GM23338 (cell line): Measurements from ENCODE around the gene TRIM67. TPM values are rescaled to one million over a fixed set of nuclear protein-coding genes. Genes with fewer than 3 reads are reported as not detected.
A peak's percentile ranks its signal among the peaks of the same experiment; 100 is the strongest.
"Not testable (repeated sequence)": the region's sequence is repeated elsewhere in the genome, so short reads cannot be mapped to it uniquely, and the experiment has no call there.

Experiments used
- ATAC-seq: fragments of 200-7000 bp; cut with Tn5 transposase; 3 replicates; pipeline ENCODE4 v1.9.1; 2020
- DNase-seq: peaks from one replicate; pipeline ENCODE4 v3.0.0-alpha.2; 2015; ENCODE audit warnings: low spot score
- H2AFZ ChIP-seq: fragments of 200-600 bp; sonication (generic); 2 replicates; pipeline ENCODE4 v1.8.0; 2016; ENCODE audit warnings: antibody characterized with exemption, mild to moderate bottlenecking, moderate library complexity
- H3F3A ChIP-seq: fragments of 200-600 bp; sonication (generic); replicated peaks from 2 replicates; pipeline ENCODE4 v1.8.0; 2017; ENCODE audit warnings: antibody characterized with exemption, mixed run types, low read depth
- H3K27ac ChIP-seq: fragments of 200-600 bp; sonication (generic); 2 replicates; pipeline ENCODE4 v1.6.1; 2016; ENCODE audit warnings: low read depth
- H3K27me3 ChIP-seq: fragments of 200-600 bp; sonication (generic); 2 replicates; pipeline ENCODE4 v1.8.0; 2016; ENCODE audit warnings: mild to moderate bottlenecking, mixed run types, moderate library complexity; ENCODE audit not compliant: insufficient read depth
- H3K36me3 ChIP-seq: fragments of 200-600 bp; sonication (generic); 2 replicates; pipeline ENCODE4 v1.8.0; 2016; ENCODE audit warnings: mild to moderate bottlenecking; ENCODE audit not compliant: insufficient read depth
- H3K4me1 ChIP-seq: fragments of 200-600 bp; sonication (generic); 2 replicates; pipeline ENCODE4 v1.8.0; 2016; ENCODE audit warnings: mild to moderate bottlenecking, moderate library complexity; ENCODE audit not compliant: insufficient read depth
- H3K4me2 ChIP-seq: fragments of 200-600 bp; sonication (generic); 2 replicates; pipeline ENCODE4 v1.7.1; 2017; ENCODE audit warnings: mixed run types
- H3K4me3 ChIP-seq: fragments of 200-600 bp; sonication (generic); 2 replicates; pipeline ENCODE4 v1.6.1; 2016; ENCODE audit warnings: mixed run types
- H3K79me2 ChIP-seq: fragments of 200-600 bp; sonication (generic); replicated peaks from 2 replicates; pipeline ENCODE4 v1.8.0; 2017; ENCODE audit warnings: mild to moderate bottlenecking; ENCODE audit not compliant: insufficient read depth
- H3K9me2 ChIP-seq: fragments of 200-600 bp; sonication (generic); 2 replicates; pipeline ENCODE4 v1.8.0; 2017; ENCODE audit not compliant: insufficient read depth
- H4K20me1 ChIP-seq: fragments of 200-600 bp; sonication (generic); replicated peaks from 2 replicates; pipeline ENCODE4 v1.8.0; 2017; ENCODE audit warnings: mild to moderate bottlenecking; ENCODE audit not compliant: insufficient read depth
- H3K27ac Mint-ChIP-seq: 2 replicates; pipeline ENCODE4 v1.8.0; 2020; ENCODE audit warnings: inconsistent platforms, mild to moderate bottlenecking, moderate library complexity, mixed read lengths
- H3K27me3 Mint-ChIP-seq: 3 replicates; pipeline ENCODE4 v1.8.0; 2022; ENCODE audit warnings: low read depth, mild to moderate bottlenecking, moderate library complexity, mixed read lengths, inconsistent platforms; ENCODE audit not compliant: insufficient read depth, poor library complexity
- H3K36me3 Mint-ChIP-seq: 3 replicates; pipeline ENCODE4 v1.8.0; 2021; ENCODE audit warnings: low read depth, mild to moderate bottlenecking, inconsistent platforms, moderate library complexity, mixed read lengths
- H3K4me1 Mint-ChIP-seq: 3 replicates; pipeline ENCODE4 v1.8.0; 2020; ENCODE audit warnings: mild to moderate bottlenecking, inconsistent platforms, mixed read lengths
- H3K4me3 Mint-ChIP-seq: 3 replicates; pipeline ENCODE4 v1.8.0; 2021; ENCODE audit warnings: moderate library complexity, mild to moderate bottlenecking, inconsistent platforms, mixed read lengths
- H3K9me3 Mint-ChIP-seq: 3 replicates; pipeline ENCODE4 v1.8.0; 2020; ENCODE audit warnings: moderate library complexity, mild to moderate bottlenecking, inconsistent platforms, mixed read lengths
- CREB1 ChIP-seq: fragments of 250-450 bp; sonication (Bioruptor Pico); IDR thresholded peaks from 2 replicates; pipeline ENCODE4 v1.5.0; 2020; ENCODE audit warnings: low read depth, mild to moderate bottlenecking, moderate library complexity
- EZH2 ChIP-seq: fragments of 200-600 bp; sonication (generic); IDR thresholded peaks from one replicate; pipeline ENCODE4 v1.8.0; 2017; ENCODE audit warnings: antibody characterized with exemption, mild to moderate bottlenecking, low read depth; ENCODE audit not compliant: unreplicated experiment
- EZH2phosphoT487 ChIP-seq: fragments of 200-600 bp; sonication (generic); IDR thresholded peaks from one replicate; pipeline ENCODE4 v1.8.1; 2018; ENCODE audit warnings: antibody characterized with exemption; ENCODE audit not compliant: unreplicated experiment
- JUNB ChIP-seq: IDR thresholded peaks from one replicate; pipeline ENCODE4 v1.6.1; 2016; ENCODE audit warnings: antibody characterized with exemption; ENCODE audit not compliant: unreplicated experiment
- NANOG ChIP-seq: IDR thresholded peaks from 2 replicates; pipeline ENCODE4 v1.6.1; 2016; ENCODE audit warnings: antibody characterized with exemption, borderline replicate concordance
- POLR2AphosphoS5 ChIP-seq: IDR thresholded peaks from 2 replicates; pipeline ENCODE4 v1.6.1; 2016; ENCODE audit warnings: antibody characterized with exemption, low read depth
- STAT1 ChIP-seq: IDR thresholded peaks from one replicate; pipeline ENCODE4 v1.6.1; 2016; ENCODE audit warnings: antibody characterized with exemption; ENCODE audit not compliant: unreplicated experiment
- ZNF114 ChIP-seq: fragments of 250-450 bp; sonication (Bioruptor Pico); IDR thresholded peaks from 2 replicates; pipeline ENCODE4 v1.5.0; 2020; ENCODE audit warnings: mild to moderate bottlenecking, moderate library complexity
- ZNF331 ChIP-seq: fragments of 250-450 bp; sonication (Bioruptor Pico); IDR thresholded peaks from 2 replicates; pipeline ENCODE4 v1.5.0; 2020; ENCODE audit warnings: low read depth, mild to moderate bottlenecking, moderate library complexity
- polyA plus RNA-seq: library from polyadenylated mRNA; unstranded; fragments of >200 nt; fragmentation: Nextera tagmentation; extraction: Ambion mirVana; gene quantifications from 2 replicates; pipeline ENCODE4 v1.2.1, GENCODE V29; 2016
- total RNA-seq: library from RNA; depleted of rRNA; stranded (reverse); fragments of >200 nt; shearing (Covaris generic); gene quantifications from 2 replicates; pipeline ENCODE4 v1.2.3, GENCODE V29; 2014
- TF ChIP-seq, protein P1 (sequence below), 2 experiments: fragments of 200-600 bp in 1 of 2; sonication (generic) in 1 of 2; conservative IDR thresholded peaks; 2 replicates each; pipeline versions ENCODE4 v1.5.1 to v1.6.1; 2016 to 2017; ENCODE audit warnings: antibody characterized with exemption in 2 of 2, low read depth in 2 of 2, mild to moderate bottlenecking in 2 of 2, moderate library complexity in 1 of 2
- TF ChIP-seq, protein P2 (sequence below): IDR thresholded peaks from 2 replicates; pipeline ENCODE4 v1.6.1; 2016; ENCODE audit warnings: antibody characterized with exemption
- TF ChIP-seq, protein P3 (sequence below): fragments of 250-450 bp; sonication (Bioruptor Pico); IDR thresholded peaks from 2 replicates; pipeline ENCODE4 v1.5.0; 2020; ENCODE audit warnings: mild to moderate bottlenecking, moderate library complexity

Gene TRIM67
- total and polyA plus RNA-seq, 2 experiments from 2014 or later: 0.03 TPM; not detected in 1

DNA sequence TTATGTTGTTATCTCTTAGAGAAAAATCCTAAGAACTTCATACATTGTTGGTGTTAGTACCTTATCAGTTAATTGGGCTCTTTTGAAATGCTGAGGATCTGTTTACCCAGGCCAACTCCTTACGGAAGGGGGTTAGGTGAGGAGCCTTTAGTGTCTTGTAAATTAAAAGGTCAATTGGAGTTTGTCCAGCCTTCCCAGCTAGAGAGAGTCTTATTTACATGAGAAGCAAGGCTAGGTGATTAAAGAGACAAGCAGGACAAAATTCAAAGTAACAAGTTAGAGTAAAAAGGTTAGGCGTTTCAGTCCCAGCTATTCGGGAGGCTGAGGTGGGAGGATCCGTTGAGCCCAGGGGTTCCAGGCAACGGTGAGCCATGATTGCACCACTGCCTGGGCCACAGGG is 50.4 kb downstream of the TRIM67 start:
- not testable (repeated sequence) for H3K36me3 ChIP-seq, H2AFZ ChIP-seq, H3K27ac Mint-ChIP-seq, H3F3A ChIP-seq, H3K4me2 ChIP-seq, H3K79me2 ChIP-seq, H4K20me1 ChIP-seq, H3K4me3 ChIP-seq, H3K27ac ChIP-seq, H3K4me3 Mint-ChIP-seq, H3K9me3 Mint-ChIP-seq, H3K36me3 Mint-ChIP-seq, H3K4me1 ChIP-seq, H3K9me2 ChIP-seq
- H3K27me3 ChIP-seq: peaks cover 66% of the 10 kb centered on the region
- TF ChIP-seq NANOG (0 out of 2 replicates have a peak, but pooled peaks have one; percentile 26), POLR2AphosphoS5 (peak; percentile 29; the same call in 1 of the 2 replicates)
- H3K4me1 Mint-ChIP-seq: peaks cover 20% of the 10 kb centered on the region
- DNase-seq (peak; percentile 50), ATAC-seq (peak; percentile 21)
- peaks cover 73% of the 10 kb centered on the region for H3K27me3 Mint-ChIP-seq

DNA sequence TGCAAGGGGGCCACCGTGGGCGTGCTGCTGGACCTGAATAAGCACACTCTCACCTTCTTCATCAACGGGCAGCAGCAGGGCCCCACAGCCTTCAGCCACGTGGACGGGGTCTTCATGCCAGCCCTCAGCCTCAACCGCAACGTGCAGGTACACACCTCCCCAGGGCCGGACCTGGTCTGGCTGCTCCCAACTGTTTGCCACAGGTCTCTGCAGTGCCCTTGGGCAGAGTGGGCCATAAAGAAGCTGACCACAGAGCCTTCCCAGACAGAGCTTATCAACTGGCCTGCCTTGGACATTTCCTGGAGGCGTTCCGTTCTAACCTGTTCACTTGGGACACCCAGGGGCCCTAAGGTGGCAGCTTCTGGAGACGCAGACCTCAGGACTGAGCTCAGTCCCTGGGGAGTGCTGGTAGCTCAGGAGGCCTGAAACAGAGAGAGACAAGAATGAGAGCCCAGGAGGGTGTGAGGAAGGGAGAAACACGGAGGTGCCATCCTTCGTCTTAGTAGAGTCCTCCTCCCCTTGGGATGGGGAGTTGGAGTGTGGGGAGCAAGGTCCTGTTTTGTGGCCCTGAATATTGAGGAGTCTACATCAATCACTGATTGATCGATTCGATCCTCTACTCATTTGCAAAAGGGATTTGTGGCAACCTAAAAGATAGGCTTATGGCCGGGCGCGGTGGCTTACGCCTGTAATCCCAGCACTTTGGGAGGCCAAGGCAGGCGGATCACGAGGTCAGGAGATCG is 52.1 kb downstream of the TRIM67 start:
- Histone ChIP-seq H4K20me1 (peaks cover 5% of the 10 kb centered on the region), H3K4me2 (no peak overlapping the region), H3K27ac (no peak overlapping the region), H3K9me2 (no peaks in the 10 kb centered on the region), H3K27me3 (peaks cover 78% of the 10 kb centered on the region), H3F3A (no peaks in the 10 kb centered on the region), H3K4me3 (no peak overlapping the region), H3K4me1 (peaks cover 4% of the 10 kb centered on the region; the same call in 1 of the 2 replicates), H3K36me3 (no peaks in the 10 kb centered on the region), H3K79me2 (no peaks in the 10 kb centered on the region), H2AFZ (no peak overlapping the region)
- ATAC-seq (no peak), DNase-seq (no peak)
- no peaks in the 10 kb centered on the region for H3K9me3 Mint-ChIP-seq
- no peak overlapping the region for H3K27ac Mint-ChIP-seq
- H3K27me3 Mint-ChIP-seq: peaks cover 77% of the 10 kb centered on the region
- H3K4me1 Mint-ChIP-seq: peaks cover 20% of the 10 kb centered on the region
- no peaks in the 10 kb centered on the region for H3K36me3 Mint-ChIP-seq
- H3K4me3 Mint-ChIP-seq: no peak overlapping the region
- TF ChIP-seq ZNF331 (CRISPR knock-in tag) (no peak), CREB1 (no peak), JUNB (no peak), NANOG (no peak), ZNF114 (no peak), EZH2phosphoT487 (no peak), EZH2 (no peak), POLR2AphosphoS5 (no peak), STAT1 (no peak)
- TF ChIP-seq, protein P1, sequence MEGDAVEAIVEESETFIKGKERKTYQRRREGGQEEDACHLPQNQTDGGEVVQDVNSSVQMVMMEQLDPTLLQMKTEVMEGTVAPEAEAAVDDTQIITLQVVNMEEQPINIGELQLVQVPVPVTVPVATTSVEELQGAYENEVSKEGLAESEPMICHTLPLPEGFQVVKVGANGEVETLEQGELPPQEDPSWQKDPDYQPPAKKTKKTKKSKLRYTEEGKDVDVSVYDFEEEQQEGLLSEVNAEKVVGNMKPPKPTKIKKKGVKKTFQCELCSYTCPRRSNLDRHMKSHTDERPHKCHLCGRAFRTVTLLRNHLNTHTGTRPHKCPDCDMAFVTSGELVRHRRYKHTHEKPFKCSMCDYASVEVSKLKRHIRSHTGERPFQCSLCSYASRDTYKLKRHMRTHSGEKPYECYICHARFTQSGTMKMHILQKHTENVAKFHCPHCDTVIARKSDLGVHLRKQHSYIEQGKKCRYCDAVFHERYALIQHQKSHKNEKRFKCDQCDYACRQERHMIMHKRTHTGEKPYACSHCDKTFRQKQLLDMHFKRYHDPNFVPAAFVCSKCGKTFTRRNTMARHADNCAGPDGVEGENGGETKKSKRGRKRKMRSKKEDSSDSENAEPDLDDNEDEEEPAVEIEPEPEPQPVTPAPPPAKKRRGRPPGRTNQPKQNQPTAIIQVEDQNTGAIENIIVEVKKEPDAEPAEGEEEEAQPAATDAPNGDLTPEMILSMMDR (conservative IDR thresholded peaks at IDR 0.05; ENCODE audit: low read depth in 2 of 2): no peak
- TF ChIP-seq, protein P2, sequence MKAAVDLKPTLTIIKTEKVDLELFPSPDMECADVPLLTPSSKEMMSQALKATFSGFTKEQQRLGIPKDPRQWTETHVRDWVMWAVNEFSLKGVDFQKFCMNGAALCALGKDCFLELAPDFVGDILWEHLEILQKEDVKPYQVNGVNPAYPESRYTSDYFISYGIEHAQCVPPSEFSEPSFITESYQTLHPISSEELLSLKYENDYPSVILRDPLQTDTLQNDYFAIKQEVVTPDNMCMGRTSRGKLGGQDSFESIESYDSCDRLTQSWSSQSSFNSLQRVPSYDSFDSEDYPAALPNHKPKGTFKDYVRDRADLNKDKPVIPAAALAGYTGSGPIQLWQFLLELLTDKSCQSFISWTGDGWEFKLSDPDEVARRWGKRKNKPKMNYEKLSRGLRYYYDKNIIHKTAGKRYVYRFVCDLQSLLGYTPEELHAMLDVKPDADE: no peak
- TF ChIP-seq, protein P3, sequence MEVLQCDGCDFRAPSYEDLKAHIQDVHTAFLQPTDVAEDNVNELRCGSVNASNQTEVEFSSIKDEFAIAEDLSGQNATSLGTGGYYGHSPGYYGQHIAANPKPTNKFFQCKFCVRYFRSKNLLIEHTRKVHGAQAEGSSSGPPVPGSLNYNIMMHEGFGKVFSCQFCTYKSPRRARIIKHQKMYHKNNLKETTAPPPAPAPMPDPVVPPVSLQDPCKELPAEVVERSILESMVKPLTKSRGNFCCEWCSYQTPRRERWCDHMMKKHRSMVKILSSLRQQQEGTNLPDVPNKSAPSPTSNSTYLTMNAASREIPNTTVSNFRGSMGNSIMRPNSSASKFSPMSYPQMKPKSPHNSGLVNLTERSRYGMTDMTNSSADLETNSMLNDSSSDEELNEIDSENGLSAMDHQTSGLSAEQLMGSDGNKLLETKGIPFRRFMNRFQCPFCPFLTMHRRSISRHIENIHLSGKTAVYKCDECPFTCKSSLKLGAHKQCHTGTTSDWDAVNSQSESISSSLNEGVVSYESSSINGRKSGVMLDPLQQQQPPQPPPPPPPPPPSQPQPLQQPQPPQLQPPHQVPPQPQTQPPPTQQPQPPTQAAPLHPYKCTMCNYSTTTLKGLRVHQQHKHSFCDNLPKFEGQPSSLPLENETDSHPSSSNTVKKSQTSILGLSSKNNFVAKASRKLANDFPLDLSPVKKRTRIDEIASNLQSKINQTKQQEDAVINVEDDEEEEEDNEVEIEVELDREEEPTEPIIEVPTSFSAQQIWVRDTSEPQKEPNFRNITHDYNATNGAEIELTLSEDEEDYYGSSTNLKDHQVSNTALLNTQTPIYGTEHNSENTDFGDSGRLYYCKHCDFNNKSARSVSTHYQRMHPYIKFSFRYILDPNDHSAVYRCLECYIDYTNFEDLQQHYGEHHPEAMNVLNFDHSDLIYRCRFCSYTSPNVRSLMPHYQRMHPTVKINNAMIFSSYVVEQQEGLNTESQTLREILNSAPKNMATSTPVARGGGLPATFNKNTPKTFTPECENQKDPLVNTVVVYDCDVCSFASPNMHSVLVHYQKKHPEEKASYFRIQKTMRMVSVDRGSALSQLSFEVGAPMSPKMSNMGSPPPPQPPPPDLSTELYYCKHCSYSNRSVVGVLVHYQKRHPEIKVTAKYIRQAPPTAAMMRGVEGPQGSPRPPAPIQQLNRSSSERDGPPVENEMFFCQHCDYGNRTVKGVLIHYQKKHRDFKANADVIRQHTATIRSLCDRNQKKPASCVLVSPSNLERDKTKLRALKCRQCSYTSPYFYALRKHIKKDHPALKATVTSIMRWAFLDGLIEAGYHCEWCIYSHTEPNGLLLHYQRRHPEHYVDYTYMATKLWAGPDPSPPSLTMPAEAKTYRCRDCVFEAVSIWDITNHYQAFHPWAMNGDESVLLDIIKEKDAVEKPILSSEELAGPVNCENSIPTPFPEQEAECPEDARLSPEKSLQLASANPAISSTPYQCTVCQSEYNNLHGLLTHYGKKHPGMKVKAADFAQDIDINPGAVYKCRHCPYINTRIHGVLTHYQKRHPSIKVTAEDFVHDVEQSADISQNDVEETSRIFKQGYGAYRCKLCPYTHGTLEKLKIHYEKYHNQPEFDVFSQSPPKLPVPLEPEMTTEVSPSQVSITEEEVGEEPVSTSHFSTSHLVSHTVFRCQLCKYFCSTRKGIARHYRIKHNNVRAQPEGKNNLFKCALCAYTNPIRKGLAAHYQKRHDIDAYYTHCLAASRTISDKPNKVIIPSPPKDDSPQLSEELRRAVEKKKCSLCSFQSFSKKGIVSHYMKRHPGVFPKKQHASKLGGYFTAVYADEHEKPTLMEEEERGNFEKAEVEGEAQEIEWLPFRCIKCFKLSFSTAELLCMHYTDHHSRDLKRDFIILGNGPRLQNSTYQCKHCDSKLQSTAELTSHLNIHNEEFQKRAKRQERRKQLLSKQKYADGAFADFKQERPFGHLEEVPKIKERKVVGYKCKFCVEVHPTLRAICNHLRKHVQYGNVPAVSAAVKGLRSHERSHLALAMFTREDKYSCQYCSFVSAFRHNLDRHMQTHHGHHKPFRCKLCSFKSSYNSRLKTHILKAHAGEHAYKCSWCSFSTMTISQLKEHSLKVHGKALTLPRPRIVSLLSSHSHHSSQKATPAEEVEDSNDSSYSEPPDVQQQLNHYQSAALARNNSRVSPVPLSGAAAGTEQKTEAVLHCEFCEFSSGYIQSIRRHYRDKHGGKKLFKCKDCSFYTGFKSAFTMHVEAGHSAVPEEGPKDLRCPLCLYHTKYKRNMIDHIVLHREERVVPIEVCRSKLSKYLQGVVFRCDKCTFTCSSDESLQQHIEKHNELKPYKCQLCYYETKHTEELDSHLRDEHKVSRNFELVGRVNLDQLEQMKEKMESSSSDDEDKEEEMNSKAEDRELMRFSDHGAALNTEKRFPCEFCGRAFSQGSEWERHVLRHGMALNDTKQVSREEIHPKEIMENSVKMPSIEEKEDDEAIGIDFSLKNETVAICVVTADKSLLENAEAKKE (CRISPR knock-in tag): no peak
